Measurements from ENCODE around the gene PLCXD3. TPM values are rescaled to one million over a fixed set of nuclear protein-coding genes. Genes with fewer than 3 reads are reported as not detected.

PLCXD3 gene
- total and polyA plus RNA-seq, 9 of the 15 experiments (the other 6 are each of a cell fraction or from before 2014, with no cell fraction given): not detected

DNA sequence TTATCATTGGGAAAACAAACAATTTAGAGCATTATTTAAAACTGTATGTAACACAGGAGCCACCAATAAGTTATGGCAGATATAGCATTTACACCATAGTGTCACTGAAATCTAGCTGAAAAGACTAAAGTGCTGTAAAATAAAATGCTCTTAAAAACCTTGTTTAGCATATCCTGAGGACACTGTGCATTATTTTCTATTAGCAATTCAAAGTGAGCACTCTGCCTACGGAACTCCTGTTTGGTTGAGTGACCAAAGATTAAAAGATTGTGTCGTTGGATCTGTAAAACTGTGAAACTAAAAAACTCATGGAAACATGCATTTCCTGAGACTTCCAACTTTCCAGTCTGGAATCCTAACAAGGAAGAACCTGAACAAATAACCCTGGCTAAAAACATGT is 201.1 kb downstream of the PLCXD3 start:
- WGBS (ENCODE audit: insufficient coverage, low coverage, missing lambda C conversion rate): 0% methylated on average over 2 of the region's 2 CpGs
- no peak for FAIRE-seq

More for the DNA sequence above, 201.1 kb downstream of the PLCXD3 start:
- H4K20me1 ChIP-seq (replicated peaks; ENCODE audit: control insufficient read depth, insufficient read depth, low read length): no peaks in the 10 kb centered on the region
- no peaks in the 10 kb centered on the region for H3K27me3 ChIP-seq (ENCODE audit: control insufficient read depth in 2 of 2, insufficient read depth in 2 of 2, low read length in 2 of 2)
- no peaks in the 10 kb centered on the region for H3K9me3 ChIP-seq (replicated peaks; ENCODE audit: control insufficient read depth, insufficient read depth, low read depth, low read length)
- no peaks in the 10 kb centered on the region for H3K79me2 ChIP-seq (ENCODE audit: control insufficient read depth, insufficient read depth, low read length)
- H3K9me1 ChIP-seq (ENCODE audit: control insufficient read depth, insufficient read depth, low read length): no peaks in the 10 kb centered on the region
- in situ Hi-C loops (cut with MboI) (no loop called here), intact Hi-C loops (cut with micrococcal nuclease) (no loop called here)
- CTCF ChIA-PET (ENCODE audit: low intra/inter-chr PET ratio): no interaction called here
- no peak for DNase-seq (ENCODE audit: extremely low read depth in 1 of 4, low spot score in 3 of 4)
- POLR2A ChIA-PET: no interaction called here
- TF ChIP-seq ZNF316 (IDR thresholded peaks at IDR 0.05) (no peak), LARP7 (IDR thresholded peaks at IDR 0.05) (no peak), EWSR1 (IDR thresholded peaks at IDR 0.05; ENCODE audit: borderline replicate concordance, low read depth, partially characterized antibody) (no peak), ZNF79 (CRISPR knock-in tag; IDR thresholded peaks at IDR 0.05; ENCODE audit: low read depth) (no peak), ZNF518B (CRISPR knock-in tag; IDR thresholded peaks at IDR 0.05) (no peak), CBFA2T2 (conservative IDR thresholded peaks at IDR 0.05) (no peak)
- TF ChIP-seq, protein P1, sequence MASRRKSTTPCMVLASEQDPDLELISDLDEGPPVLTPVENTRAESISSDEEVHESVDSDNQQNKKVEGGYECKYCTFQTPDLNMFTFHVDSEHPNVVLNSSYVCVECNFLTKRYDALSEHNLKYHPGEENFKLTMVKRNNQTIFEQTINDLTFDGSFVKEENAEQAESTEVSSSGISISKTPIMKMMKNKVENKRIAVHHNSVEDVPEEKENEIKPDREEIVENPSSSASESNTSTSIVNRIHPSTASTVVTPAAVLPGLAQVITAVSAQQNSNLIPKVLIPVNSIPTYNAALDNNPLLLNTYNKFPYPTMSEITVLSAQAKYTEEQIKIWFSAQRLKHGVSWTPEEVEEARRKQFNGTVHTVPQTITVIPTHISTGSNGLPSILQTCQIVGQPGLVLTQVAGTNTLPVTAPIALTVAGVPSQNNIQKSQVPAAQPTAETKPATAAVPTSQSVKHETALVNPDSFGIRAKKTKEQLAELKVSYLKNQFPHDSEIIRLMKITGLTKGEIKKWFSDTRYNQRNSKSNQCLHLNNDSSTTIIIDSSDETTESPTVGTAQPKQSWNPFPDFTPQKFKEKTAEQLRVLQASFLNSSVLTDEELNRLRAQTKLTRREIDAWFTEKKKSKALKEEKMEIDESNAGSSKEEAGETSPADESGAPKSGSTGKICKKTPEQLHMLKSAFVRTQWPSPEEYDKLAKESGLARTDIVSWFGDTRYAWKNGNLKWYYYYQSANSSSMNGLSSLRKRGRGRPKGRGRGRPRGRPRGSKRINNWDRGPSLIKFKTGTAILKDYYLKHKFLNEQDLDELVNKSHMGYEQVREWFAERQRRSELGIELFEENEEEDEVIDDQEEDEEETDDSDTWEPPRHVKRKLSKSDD (conservative IDR thresholded peaks at IDR 0.05; ENCODE audit: low read length): no peak
- H3K9ac ChIP-seq (ENCODE audit: insufficient read depth in 1 of 2, low read depth in 2 of 2, low read length in 2 of 2): no peak overlapping the region
- H2AFZ ChIP-seq (ENCODE audit: low read depth, low read length): no peak overlapping the region
- H3K36me3 ChIP-seq (ENCODE audit: control insufficient read depth, insufficient read depth, low read length): no peaks in the 10 kb centered on the region
- no peak for ATAC-seq
- BruUV-seq (replicated peaks): no TSS peak
- H3K4me2 ChIP-seq (ENCODE audit: insufficient read depth, low read length): no peak overlapping the region
- H3K4me1 ChIP-seq (replicated peaks in 1 of 2; ENCODE audit: control insufficient read depth in 2 of 2, insufficient read depth in 2 of 2, low read length in 2 of 2): no peaks in the 10 kb centered on the region
- no peak overlapping the region for H3K4me3 ChIP-seq
- no peak overlapping the region for H3K27ac ChIP-seq (ENCODE audit: extremely low read depth, low read depth, low read length)

Data from K562 (cell line).